Caco-2 (cell line): ENCODE results near the gene ARHGAP19. TPM values are rescaled to one million over a fixed set of nuclear protein-coding genes. Genes with fewer than 3 reads are reported as not detected.

Experiments used
- Bru-seq: library from RNA; stranded (reverse); fragments of 400-500 nt; gene quantifications from one replicate; lab custom pipeline; 2021; lab: Mats Ljungman, UMichigan
- BruChase-seq, 2 experiments: library from RNA; stranded (reverse); fragments of 400-500 nt; gene quantifications; one replicate each; lab custom pipeline; 2021; lab: Mats Ljungman, UMichigan
- BruUV-seq: library from RNA; stranded (reverse); fragments of 400-500 nt; replicated peaks from 2 replicates; lab custom pipeline; 2021; lab: Mats Ljungman, UMichigan
- CTCF ChIA-PET: fragments of 300-600 bp; sonication (Branson Sonifier 250); formaldehyde crosslinking; loops from one replicate; lab custom pipeline; 2022; ENCODE audit warnings: antibody characterized with exemption; lab: Charles Lee
- POLR2A ChIA-PET: fragments of 300-600 bp; sonication (Branson Sonifier 250); formaldehyde crosslinking; loops from one replicate; lab custom pipeline; 2022; ENCODE audit warnings: antibody characterized with exemption; lab: Charles Lee
- DNase-seq, 2 experiments: peaks; one replicate each; pipeline versions ENCODE4 v3.0.0 to v3.0.0-alpha.2; 2020 to 2022
- H3K27me3 ChIP-seq: replicated peaks from 2 replicates; pipeline ENCODE4 v1.6.0; 2011; ENCODE audit warnings: low read length; ENCODE audit not compliant: control insufficient read depth, insufficient read depth
- H3K36me3 ChIP-seq: 2 replicates; pipeline ENCODE4 v1.5.1; 2011; ENCODE audit warnings: low read length; ENCODE audit not compliant: control insufficient read depth, insufficient read depth
- H3K4me1 ChIP-seq: fragments of 250-450 bp; sonication (Bioruptor Pico); 2 replicates; pipeline ENCODE4 v1.5.1; 2020; ENCODE audit warnings: mild to moderate bottlenecking
- H3K4me3 ChIP-seq: 2 replicates; pipeline ENCODE4 v1.5.1; 2011; ENCODE audit warnings: low read depth, mild to moderate bottlenecking, control low read depth, low read length
- H3K9me3 ChIP-seq: fragments of 250-450 bp; sonication (Bioruptor Pico); 2 replicates; pipeline ENCODE4 v1.5.1; 2020; ENCODE audit warnings: mild to moderate bottlenecking, moderate library complexity
- H3K27ac Mint-ChIP-seq: one replicate; pipeline ENCODE4 v1.8.0; 2022; ENCODE audit warnings: mixed read lengths; ENCODE audit not compliant: unreplicated experiment
- H3K27me3 Mint-ChIP-seq: one replicate; pipeline ENCODE4 v1.8.0; 2022; ENCODE audit warnings: mixed read lengths; ENCODE audit not compliant: insufficient read depth, unreplicated experiment
- H3K36me3 Mint-ChIP-seq: one replicate; pipeline ENCODE4 v1.8.0; 2022; ENCODE audit warnings: mild to moderate bottlenecking, mixed read lengths; ENCODE audit not compliant: insufficient read depth, unreplicated experiment
- H3K4me1 Mint-ChIP-seq: one replicate; pipeline ENCODE4 v1.8.0; 2022; ENCODE audit warnings: low read depth, mixed read lengths; ENCODE audit not compliant: unreplicated experiment
- H3K4me3 Mint-ChIP-seq: one replicate; pipeline ENCODE4 v1.8.0; 2022; ENCODE audit warnings: mild to moderate bottlenecking, moderate library complexity, mixed read lengths; ENCODE audit not compliant: unreplicated experiment
- H3K9me3 Mint-ChIP-seq: one replicate; pipeline ENCODE4 v1.8.0; 2022; ENCODE audit warnings: mixed read lengths; ENCODE audit not compliant: unreplicated experiment
- intact Hi-C: fragments of 100-400 bp; cut with micrococcal nuclease; formaldehyde crosslinking; loops from one replicate; pipeline ENCODE4 v1.10.0; 2022; ENCODE audit not compliant: unreplicated experiment
- long read RNA-seq: library from polyadenylated mRNA; stranded (forward); transcript quantifications from one replicate; pipeline ENCODE4 v2.0.0, GENCODE V29; 2022
- total RNA-seq: library from RNA; stranded (reverse); gene quantifications from 2 replicates; pipeline ENCODE4 v1.2.3, GENCODE V29; 2022
- TF ChIP-seq, protein P1 (sequence below), 2 experiments: fragments of 200-600 bp in 1 of 2; IDR thresholded peaks; 1 replicate in 1 of 2; 2 replicates in 1 of 2; pipeline versions ENCODE4 v1.5.1 to v1.8.0; 2011 to 2022; ENCODE audit warnings: antibody characterized with exemption in 1 of 2, control low read depth in 1 of 2, inconsistent platforms in 1 of 2, low read depth in 1 of 2, low read length in 1 of 2, mild to moderate bottlenecking in 1 of 2, moderate library complexity in 1 of 2; ENCODE audit not compliant: insufficient read depth in 1 of 2, severe bottlenecking in 1 of 2, unreplicated experiment in 1 of 2

ARHGAP19 gene
- total RNA-seq (13.9 and 15.9 TPM in 2 replicates), Bru-seq, nascent RNA (percentile 75 among the genes with signal in this experiment), BruChase-seq, experiment 1, labeled RNA remaining after a 2-hour chase (percentile 96 among the genes with signal in this experiment), BruChase-seq, experiment 2, labeled RNA remaining after a 6-hour chase (percentile 97 among the genes with signal in this experiment)
- long read RNA-seq, full-length matches to known transcripts = 12 of 28 reads
- long read RNA-seq, partial matches to known transcripts = 0 of 28 reads
- long read RNA-seq, other reads (novel, unspliced or antisense) = 16 of 28 reads

DNA sequence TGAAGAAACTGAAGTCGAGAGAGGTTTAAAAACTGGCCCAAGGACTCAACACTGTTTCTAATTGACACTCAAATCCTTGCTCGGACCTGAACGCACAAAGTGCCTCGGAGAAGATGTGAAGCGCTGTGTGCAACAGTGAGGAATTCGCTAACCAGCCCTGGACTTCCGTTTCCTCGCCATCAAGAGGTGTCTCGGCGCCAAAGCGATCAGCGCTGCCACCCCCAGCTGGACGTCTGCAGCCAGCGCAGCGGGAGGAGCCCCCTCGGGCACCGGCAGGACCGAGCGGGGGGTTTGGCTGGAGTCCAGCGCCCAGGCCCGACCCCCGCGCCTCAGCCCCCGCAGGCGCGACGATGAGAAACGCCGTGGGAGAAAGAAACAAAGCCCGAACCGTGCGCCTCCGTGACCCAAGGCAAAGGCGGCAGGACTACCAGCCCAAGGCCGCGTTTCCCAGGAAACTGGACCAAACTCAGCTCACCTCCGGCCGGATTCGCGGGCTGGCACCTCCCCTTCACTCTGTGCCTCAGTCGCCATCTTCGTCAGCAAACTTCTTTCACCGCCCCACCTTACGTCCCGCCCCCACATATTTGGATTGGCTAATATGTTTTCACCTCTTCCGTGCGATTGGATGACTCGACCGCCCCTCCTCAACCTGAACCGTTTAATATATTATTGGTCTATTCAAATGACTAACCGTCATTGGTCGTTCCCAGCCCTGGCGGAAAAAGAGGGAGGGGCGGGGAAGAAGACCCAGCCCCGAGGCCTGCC is at the start of gene ARHGAP19:
TSS of gene ARHGAP19 (minus strand) at position 541 of the 765 bp plus-strand sequence. CDS start at position 531, 10 bp downstream.
- no peaks in the 10 kb centered on the region for H3K9me3 ChIP-seq
- no peaks in the 10 kb centered on the region for H3K27me3 ChIP-seq
- Mint-ChIP-seq H3K4me3 (peak within 1 kb of the TSS; percentile 94), H3K4me1 (peaks cover 6% of the 10 kb centered on the region), H3K27ac (peak within 1 kb of the TSS; percentile 91), H3K27me3 (no peaks in the 10 kb centered on the region), H3K9me3 (no peaks in the 10 kb centered on the region), H3K36me3 (peaks cover 8% of the 10 kb centered on the region)
- CTCF ChIA-PET = interaction anchor here (0.7 to 2.5 kb wide), 3 partner anchors 13 to 41 kb away, joined by 3 to 14 read pairs (median 5); no protein-coding TSS in a partner anchor
- H3K4me1 ChIP-seq = peaks cover 7% of the 10 kb centered on the region
- POLR2A ChIA-PET = interaction anchor here (0.5 to 1.3 kb wide), 4 partner anchors 19 to 109 kb away, joined by 4 to 8 read pairs (median 6); partner anchors contain the start of genes FRAT1 and RRP12
- TF ChIP-seq, protein P1, sequence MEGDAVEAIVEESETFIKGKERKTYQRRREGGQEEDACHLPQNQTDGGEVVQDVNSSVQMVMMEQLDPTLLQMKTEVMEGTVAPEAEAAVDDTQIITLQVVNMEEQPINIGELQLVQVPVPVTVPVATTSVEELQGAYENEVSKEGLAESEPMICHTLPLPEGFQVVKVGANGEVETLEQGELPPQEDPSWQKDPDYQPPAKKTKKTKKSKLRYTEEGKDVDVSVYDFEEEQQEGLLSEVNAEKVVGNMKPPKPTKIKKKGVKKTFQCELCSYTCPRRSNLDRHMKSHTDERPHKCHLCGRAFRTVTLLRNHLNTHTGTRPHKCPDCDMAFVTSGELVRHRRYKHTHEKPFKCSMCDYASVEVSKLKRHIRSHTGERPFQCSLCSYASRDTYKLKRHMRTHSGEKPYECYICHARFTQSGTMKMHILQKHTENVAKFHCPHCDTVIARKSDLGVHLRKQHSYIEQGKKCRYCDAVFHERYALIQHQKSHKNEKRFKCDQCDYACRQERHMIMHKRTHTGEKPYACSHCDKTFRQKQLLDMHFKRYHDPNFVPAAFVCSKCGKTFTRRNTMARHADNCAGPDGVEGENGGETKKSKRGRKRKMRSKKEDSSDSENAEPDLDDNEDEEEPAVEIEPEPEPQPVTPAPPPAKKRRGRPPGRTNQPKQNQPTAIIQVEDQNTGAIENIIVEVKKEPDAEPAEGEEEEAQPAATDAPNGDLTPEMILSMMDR (IDR thresholded peaks at IDR 0.05; ENCODE audit: insufficient read depth in 1 of 2, low read depth in 1 of 2, low read length in 1 of 2, severe bottlenecking in 1 of 2, unreplicated experiment in 1 of 2) = peak in 1 of 2 experiments; percentile 42
- no peaks in the 10 kb centered on the region for H3K36me3 ChIP-seq
- intact Hi-C loops = loop anchor here (1.0 to 2.0 kb wide), 3 partner anchors 27 to 109 kb away; partner anchors contain the start of genes FRAT1 and RRP12
- peak within 1 kb of the TSS; percentile 97 for H3K4me3 ChIP-seq
- BruUV-seq = TSS peak; percentile 85
- peak; percentile 97 to 98 for DNase-seq

GRCh38 chr10:97341416-97341815 is 49.0 kb upstream of the ARHGAP19 start:
- H3K9me3 ChIP-seq = no peaks in the 10 kb centered on the region
- intact Hi-C loops = no loop called here
- no peaks in the 10 kb centered on the region for H3K36me3 ChIP-seq
- peaks cover 4% of the 10 kb centered on the region for H3K4me1 Mint-ChIP-seq
- no peak for DNase-seq
- H3K4me3 Mint-ChIP-seq = no peak overlapping the region
- POLR2A ChIA-PET = no interaction called here
- no peaks in the 10 kb centered on the region for H3K9me3 Mint-ChIP-seq
- H3K4me1 ChIP-seq = peaks cover 2% of the 10 kb centered on the region; the same call in 1 of the 2 replicates
- no peaks in the 10 kb centered on the region for H3K27me3 ChIP-seq
- H3K27me3 Mint-ChIP-seq = no peaks in the 10 kb centered on the region
- no TSS peak for BruUV-seq
- TF ChIP-seq, protein P1 (IDR thresholded peaks at IDR 0.05; ENCODE audit: insufficient read depth in 1 of 2, low read depth in 1 of 2, low read length in 1 of 2, severe bottlenecking in 1 of 2, unreplicated experiment in 1 of 2) = no peak
- H3K27ac Mint-ChIP-seq = no peak overlapping the region
- CTCF ChIA-PET = no interaction called here
- H3K36me3 Mint-ChIP-seq = no peaks in the 10 kb centered on the region
- no peak overlapping the region for H3K4me3 ChIP-seq

DNA sequence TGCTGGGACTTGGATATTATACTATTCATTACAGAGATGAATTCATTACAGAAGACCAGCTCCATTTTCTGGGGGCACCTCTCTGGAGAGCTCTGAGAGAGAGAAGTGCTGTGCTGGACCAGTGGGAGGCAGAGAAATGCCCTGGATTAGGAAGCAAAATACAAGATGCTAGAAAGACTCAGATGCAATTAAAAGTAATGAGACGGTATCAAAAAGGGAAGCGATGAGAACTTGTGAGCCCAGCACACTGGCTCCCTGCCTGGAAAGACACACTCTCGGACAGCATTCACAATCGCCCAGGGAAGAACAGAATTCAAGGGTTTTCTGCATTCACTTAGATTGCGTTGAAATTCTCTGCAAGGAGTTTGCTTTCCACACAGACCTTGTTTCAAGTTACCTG is 45.6 kb upstream of the ARHGAP19 start:
- Mint-ChIP-seq H3K4me3 (no peak overlapping the region), H3K9me3 (no peaks in the 10 kb centered on the region), H3K27ac (no peak overlapping the region), H3K4me1 (peaks cover 10% of the 10 kb centered on the region), H3K36me3 (no peaks in the 10 kb centered on the region), H3K27me3 (no peaks in the 10 kb centered on the region)
- CTCF ChIA-PET = no interaction called here
- H3K4me1 ChIP-seq = peaks cover 11% of the 10 kb centered on the region
- no peaks in the 10 kb centered on the region for H3K27me3 ChIP-seq
- POLR2A ChIA-PET = no interaction called here
- BruUV-seq = no TSS peak
- H3K36me3 ChIP-seq = no peaks in the 10 kb centered on the region
- intact Hi-C loops = no loop called here
- H3K4me3 ChIP-seq = no peak overlapping the region
- DNase-seq = no peak
- TF ChIP-seq, protein P1 (IDR thresholded peaks at IDR 0.05; ENCODE audit: insufficient read depth in 1 of 2, low read depth in 1 of 2, low read length in 1 of 2, severe bottlenecking in 1 of 2, unreplicated experiment in 1 of 2) = no peak
- H3K9me3 ChIP-seq = no peaks in the 10 kb centered on the region
